GM18507 (cell line): Measurements from ENCODE around the gene ACYP1.
A peak's percentile ranks its signal among the peaks of the same experiment; 100 is the strongest.

Source experiments
- DNase-seq: peaks from one replicate; pipeline ENCODE4 v3.0.0; 2011; ENCODE audit warnings: low read depth; ENCODE audit not compliant: insufficient read length; ENCODE audit errors: extremely low spot score
- FAIRE-seq: peaks from 2 replicates; lab custom pipeline; 2011; peaks lifted over from hg19 to GRCh38; lab: Jason Lieb, UNC

Gene ACYP1

GRCh38 chr14:75044752-75045151 is 19.1 kb downstream of the ACYP1 start:
- FAIRE-seq (no peak), DNase-seq (no peak)

GRCh38 chr14:75044322-75044721 is 19.5 kb downstream of the ACYP1 start:
- no peak for FAIRE-seq

GRCh38 chr14:75042035-75042434 is 21.8 kb downstream of the ACYP1 start:
- FAIRE-seq (no peak), DNase-seq (no peak)

More at GRCh38 chr14:75044322-75044721, 19.5 kb downstream of the ACYP1 start:
- no peak for DNase-seq

GRCh38 chr14:75041613-75042012 is 22.2 kb downstream of the ACYP1 start:
- no peak for DNase-seq

GRCh38 chr14:75040959-75041358 is 22.9 kb downstream of the ACYP1 start:
- no peak for DNase-seq
- no peak for FAIRE-seq

More at GRCh38 chr14:75041613-75042012, 22.2 kb downstream of the ACYP1 start:
- FAIRE-seq, result no peak

GRCh38 chr14:75040507-75040906 is 23.3 kb downstream of the ACYP1 start:
- FAIRE-seq, result no peak
- no peak for DNase-seq

- DNase-seq, result no peak
- no peak for FAIRE-seq
These were observed 30.9 kb downstream of the ACYP1 start for GRCh38 chr14:75032939-75033338.

GRCh38 chr14:75030147-75030546 is 33.7 kb downstream of the ACYP1 start:
- no peak for FAIRE-seq

GRCh38 chr14:75025876-75026275 is 37.9 kb downstream of the ACYP1 start:
- FAIRE-seq, result no peak

More at GRCh38 chr14:75030147-75030546, 33.7 kb downstream of the ACYP1 start:
- no peak for DNase-seq

GRCh38 chr14:75025082-75025481 is 38.7 kb downstream of the ACYP1 start:
- FAIRE-seq, result no peak
- no peak for DNase-seq

More at GRCh38 chr14:75025876-75026275, 37.9 kb downstream of the ACYP1 start:
- DNase-seq, result no peak

GRCh38 chr14:75023108-75023507 is 40.7 kb downstream of the ACYP1 start:
- FAIRE-seq (no peak), DNase-seq (no peak)

- DNase-seq (no peak), FAIRE-seq (peak; percentile 18)
These were observed 41.2 kb downstream of the ACYP1 start for GRCh38 chr14:75022655-75023054.

GRCh38 chr14:75018694-75019093 is 45.1 kb downstream of the ACYP1 start:
- DNase-seq, result no peak
- no peak for FAIRE-seq

- DNase-seq, result no peak
- FAIRE-seq, result no peak
These were observed 47.0 kb downstream of the ACYP1 start for GRCh38 chr14:75016815-75017214.

GRCh38 chr14:75015496-75015895 is 48.3 kb downstream of the ACYP1 start:
- no peak for DNase-seq
- FAIRE-seq, result no peak

- DNase-seq (no peak), FAIRE-seq (no peak)
These were observed 50.5 kb downstream of the ACYP1 start for GRCh38 chr14:75013290-75013689.

- FAIRE-seq (no peak), DNase-seq (no peak)
These were observed 52.3 kb downstream of the ACYP1 start for GRCh38 chr14:75011356-75011994.

GRCh38 chr14:75010472-75011093 is 53.2 kb downstream of the ACYP1 start:
- no peak for FAIRE-seq
- no peak for DNase-seq

GRCh38 chr14:75009176-75009575 is 54.6 kb downstream of the ACYP1 start:
- FAIRE-seq, result no peak
- no peak for DNase-seq

GRCh38 chr14:75005357-75005756 is 58.5 kb downstream of the ACYP1 start:
- no peak for DNase-seq
- FAIRE-seq, result no peak
